Measurements from ENCODE around the gene TRIM49. TPM values are rescaled to one million over a fixed set of nuclear protein-coding genes. Genes with fewer than 3 reads are reported as not detected.
"Not testable (repeated sequence)": the region's sequence is repeated elsewhere in the genome, so short reads cannot be mapped to it uniquely, and the experiment has no call there.

The TRIM49 gene, protein sequence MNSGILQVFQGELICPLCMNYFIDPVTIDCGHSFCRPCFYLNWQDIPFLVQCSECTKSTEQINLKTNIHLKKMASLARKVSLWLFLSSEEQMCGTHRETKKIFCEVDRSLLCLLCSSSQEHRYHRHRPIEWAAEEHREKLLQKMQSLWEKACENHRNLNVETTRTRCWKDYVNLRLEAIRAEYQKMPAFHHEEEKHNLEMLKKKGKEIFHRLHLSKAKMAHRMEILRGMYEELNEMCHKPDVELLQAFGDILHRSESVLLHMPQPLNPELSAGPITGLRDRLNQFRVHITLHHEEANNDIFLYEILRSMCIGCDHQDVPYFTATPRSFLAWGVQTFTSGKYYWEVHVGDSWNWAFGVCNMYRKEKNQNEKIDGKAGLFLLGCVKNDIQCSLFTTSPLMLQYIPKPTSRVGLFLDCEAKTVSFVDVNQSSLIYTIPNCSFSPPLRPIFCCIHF
- not detected for total RNA-seq

DNA sequence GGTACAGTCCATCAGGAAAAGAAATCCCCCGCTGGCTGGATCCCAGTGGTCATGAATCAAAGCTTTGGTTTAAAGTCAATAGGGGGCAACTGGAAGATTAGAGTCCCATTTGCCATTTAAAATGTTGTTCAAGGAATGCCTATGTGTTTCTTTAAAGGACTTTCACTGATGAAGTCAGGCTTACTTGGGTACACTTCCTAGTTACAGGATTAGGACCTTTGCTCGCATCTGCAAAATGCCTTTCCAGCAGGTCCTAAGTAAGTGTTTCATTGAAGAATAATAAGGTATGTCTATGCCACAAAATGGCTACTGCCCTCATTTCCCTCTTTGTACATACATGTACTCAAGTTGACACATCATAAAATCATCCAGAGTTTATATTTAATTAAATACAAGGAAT lies at the start of gene TRIM49:
Gene TRIM49 (minus strand): TSS at position 101 of the 400 bp plus-strand sequence. CDS start 4,106 bp downstream, outside the sequence.
- H3K4me3 ChIP-seq (ENCODE audit: low read depth, poor library complexity, severe bottlenecking); DNase-seq (ENCODE audit: low spot score in 2 of 2); intact Hi-C loops (cut with DNase I; ENCODE audit: low total_unique reads): not testable (repeated sequence)
- 100% methylated on average over 1 to 2 of the region's 2 CpGs for WGBS, 2 donors

DNA sequence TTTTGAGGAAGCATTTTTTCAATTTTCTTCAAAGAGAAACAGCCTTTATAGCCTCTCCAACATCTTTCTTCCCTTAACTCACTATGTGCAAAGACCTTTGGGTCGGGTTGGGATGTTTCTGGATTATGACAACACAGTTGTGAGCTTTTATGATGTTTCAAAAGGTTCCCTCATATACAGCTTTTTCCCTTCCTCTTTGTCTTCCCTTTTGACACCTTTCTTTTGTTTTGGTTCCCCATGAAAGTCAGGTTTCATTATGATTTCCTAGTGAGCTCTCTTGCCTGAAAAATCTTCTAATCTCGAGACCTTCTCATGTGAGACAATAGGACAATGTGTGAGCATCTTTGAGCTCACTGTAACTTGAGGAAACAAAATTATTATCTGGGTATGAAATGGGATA lies 18.3 kb upstream of the TRIM49 start:
- WGBS, 2 donors = 30 to 50% methylated on average over 1 to 2 of the region's 2 CpGs
- intact Hi-C loops (cut with DNase I; ENCODE audit: low total_unique reads); H3K4me3 ChIP-seq (ENCODE audit: low read depth, poor library complexity, severe bottlenecking); DNase-seq (ENCODE audit: low spot score in 2 of 2): not testable (repeated sequence)

DNA sequence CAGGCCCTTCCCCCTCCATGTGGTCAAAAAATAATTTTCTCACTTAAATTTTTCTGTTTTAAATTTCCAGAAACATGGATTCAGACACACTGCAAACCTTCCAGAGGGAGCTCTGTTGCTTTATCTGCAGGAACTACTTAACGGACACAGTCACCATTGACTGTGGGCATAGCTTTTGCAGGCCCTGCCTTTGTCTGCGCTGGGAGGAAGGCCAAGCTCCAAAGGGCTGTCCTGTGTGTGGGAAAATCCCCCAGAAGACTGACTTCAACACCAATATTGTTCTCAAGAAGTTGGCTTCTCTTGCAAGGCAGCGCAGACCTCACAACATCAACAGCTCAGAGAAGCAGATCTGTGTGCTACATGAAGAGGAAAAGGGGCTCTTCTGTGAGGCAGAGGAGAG lies 11.6 kb upstream of the TRIM49 start:
- DNase-seq (ENCODE audit: low spot score in 2 of 2); intact Hi-C loops (cut with DNase I; ENCODE audit: low total_unique reads); H3K4me3 ChIP-seq (ENCODE audit: low read depth, poor library complexity, severe bottlenecking): not testable (repeated sequence)
- WGBS, 2 donors = no CpG with 5 or more reads among the region's 3 CpGs

DNA sequence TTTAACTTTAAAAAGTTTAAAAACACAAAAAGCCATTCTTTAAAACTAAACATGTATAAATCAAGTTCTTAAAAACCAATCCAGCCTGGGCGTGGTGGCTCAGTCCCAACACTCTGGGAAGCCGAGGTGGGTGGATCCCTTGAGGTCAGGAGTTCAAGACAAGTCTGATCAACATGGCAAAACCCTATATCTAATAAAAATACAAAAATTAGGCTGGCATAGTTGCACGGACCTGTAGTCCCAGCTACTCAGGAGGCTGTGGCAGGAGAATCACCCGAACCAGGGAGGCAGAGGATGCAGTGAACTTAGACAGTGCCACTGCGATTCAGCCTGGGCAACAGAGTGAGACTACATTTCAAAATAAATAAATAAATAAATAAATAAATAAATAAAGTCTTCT lies 5.2 kb upstream of the TRIM49 start:
- DNase-seq (ENCODE audit: low spot score in 2 of 2); H3K4me3 ChIP-seq (ENCODE audit: low read depth, poor library complexity, severe bottlenecking); intact Hi-C loops (cut with DNase I; ENCODE audit: low total_unique reads): not testable (repeated sequence)
- 63 to 66% methylated on average over 5 of the region's 5 CpGs for WGBS, 2 donors

DNA sequence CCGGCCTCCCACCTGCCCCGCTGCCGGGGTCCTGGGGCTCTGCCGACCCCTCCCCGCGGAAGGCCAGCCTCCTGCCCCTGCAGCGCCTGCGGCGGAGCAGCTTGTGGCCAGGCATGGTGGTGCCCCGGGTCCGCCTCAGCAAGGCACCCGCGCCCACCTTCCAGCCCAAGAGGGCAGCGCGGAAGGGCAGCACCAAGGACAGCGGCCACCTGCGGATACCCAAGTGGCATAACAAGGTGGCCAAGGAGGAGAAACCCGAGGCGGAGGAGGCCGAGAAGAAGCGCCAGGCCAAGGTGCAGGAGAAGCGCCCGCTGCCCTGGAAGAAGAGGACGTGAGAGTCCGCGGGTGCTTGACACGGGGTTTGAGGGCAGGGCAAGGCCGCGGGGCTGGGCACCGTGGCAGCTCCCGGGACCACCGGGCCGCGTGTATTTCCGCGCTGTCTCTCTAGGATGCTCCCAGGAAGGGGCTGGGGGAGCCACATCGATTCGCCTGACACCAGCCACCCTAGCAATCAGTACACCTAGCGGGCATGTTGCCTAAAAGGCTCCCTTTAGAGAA lies 20.8 kb downstream of the TRIM49 start:
- H3K4me3 ChIP-seq (ENCODE audit: low read depth, poor library complexity, severe bottlenecking); intact Hi-C loops (cut with DNase I; ENCODE audit: low total_unique reads); DNase-seq (ENCODE audit: low spot score in 2 of 2): not testable (repeated sequence)
- WGBS, 2 donors = 16 to 45% methylated on average over 9 to 28 of the region's 39 CpGs

DNA sequence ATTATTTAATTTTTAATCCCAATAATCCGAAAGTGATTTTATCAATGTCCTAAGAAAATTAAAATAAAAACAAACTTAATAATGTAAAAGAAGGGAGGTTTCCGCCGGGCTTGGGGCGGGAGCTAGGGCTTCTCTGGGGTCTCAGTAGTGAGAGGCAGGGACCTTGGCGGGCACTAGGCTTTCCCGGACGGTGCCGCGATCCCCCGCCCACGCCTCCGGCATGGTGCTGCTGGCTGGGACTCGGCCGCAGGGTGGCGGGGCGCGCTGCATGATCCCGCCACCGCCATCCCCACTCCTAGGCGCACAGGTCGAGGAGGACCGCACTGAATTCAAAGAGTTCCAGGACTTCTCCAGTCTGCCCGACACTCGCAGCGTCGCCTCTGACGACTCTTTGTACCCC lies 22.6 kb downstream of the TRIM49 start:
- intact Hi-C loops (cut with DNase I; ENCODE audit: low total_unique reads); H3K4me3 ChIP-seq (ENCODE audit: low read depth, poor library complexity, severe bottlenecking); DNase-seq (ENCODE audit: low spot score in 2 of 2): not testable (repeated sequence)
- 20 to 36% methylated on average over 12 to 13 of the region's 27 CpGs for WGBS, 2 donors

DNA sequence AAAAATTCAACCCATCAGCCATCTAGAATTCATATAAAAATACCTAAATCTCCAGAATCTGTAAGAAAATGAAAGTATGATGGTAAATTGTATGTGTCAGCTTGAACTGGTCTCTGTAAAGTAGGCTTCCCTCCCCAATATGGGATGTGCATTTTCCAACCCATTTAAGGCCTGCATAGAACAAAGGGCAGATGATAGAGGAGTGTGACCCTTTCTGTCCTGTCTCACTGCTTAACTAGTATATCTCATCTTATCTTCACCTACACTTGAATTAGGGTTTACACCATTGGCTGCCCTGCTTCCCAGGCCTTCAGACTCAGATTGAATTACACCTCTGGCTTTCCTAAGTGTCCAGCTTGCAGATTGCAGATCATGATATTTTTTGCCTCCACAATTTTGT lies 57.6 kb downstream of the TRIM49 start:
- intact Hi-C loops (cut with DNase I; ENCODE audit: low total_unique reads); DNase-seq (ENCODE audit: low spot score in 2 of 2); H3K4me3 ChIP-seq (ENCODE audit: low read depth, poor library complexity, severe bottlenecking): not testable (repeated sequence)

Other genes with a start within 250 kb of the TRIM49 start
- gene TRIM77, start 98.3 kb downstream of the TRIM49 start, total RNA-seq = not detected
- not detected for gene TRIM64B, start 69.9 kb upstream of the TRIM49 start, total RNA-seq
- gene TRIM49D1, start 113.7 kb upstream of the TRIM49 start, total RNA-seq = not detected
- gene TRIM49D2, start 115.5 kb upstream of the TRIM49 start, total RNA-seq = not detected
- not detected for gene TRIM64, start 157.5 kb upstream of the TRIM49 start, total RNA-seq
- not detected for gene TRIM49C, start 222.5 kb upstream of the TRIM49 start, total RNA-seq

Measured in lower leg skin (tissue), 4 donors.